ENCODE data around the gene CA6. TPM values are rescaled to one million over a fixed set of nuclear protein-coding genes. Genes with fewer than 3 reads are reported as not detected.

The CA6 gene
- total and polyA plus RNA-seq, 2 experiments from 2014 or later, result not detected

DNA sequence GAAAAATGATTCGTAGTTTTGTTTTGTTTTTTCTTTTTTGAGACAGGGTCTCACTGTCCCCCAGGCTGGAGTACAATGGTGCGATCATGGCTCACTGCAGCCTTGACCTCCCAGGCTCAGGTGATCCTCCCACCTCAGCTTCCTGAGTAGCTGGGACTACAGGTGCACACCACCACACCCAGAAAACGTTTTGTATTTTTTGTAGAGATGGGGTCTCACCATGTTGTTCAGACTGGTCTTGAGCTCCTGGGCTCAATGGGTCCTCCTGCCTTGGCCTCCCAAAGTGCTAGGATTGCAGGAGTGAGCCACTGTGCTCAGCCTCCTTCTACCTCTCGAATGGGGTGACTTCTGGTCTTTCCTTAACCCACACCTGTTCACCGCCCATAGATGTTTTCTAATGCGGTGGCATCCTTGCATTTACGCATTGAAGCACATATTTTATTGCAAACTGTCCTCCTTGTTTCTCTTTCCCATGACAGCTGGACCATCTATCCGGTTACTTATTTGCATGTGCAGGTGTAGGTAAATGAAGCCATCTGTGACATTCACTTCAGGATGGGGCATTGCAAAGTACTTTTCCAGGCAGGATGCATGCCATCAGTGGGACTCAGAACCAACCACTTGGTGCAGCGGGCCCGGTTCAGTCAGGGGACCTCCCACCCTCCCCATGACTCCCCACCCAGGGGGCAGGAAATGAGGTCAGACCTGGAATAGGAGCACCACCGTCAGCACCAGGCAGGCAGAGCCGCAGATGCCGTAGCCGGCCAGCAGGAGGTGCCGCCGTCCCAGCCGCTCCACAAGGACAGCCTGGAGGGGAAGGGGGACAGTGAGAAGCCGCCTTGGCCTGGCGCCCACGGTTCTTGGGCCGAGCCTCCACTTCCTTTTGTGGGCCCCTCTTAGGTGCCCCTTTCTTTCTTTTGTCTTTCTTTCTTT, 64.0 kb downstream of the CA6 start:
- no peaks in the 10 kb centered on the region for H3K36me3 ChIP-seq (replicated peaks; ENCODE audit: insufficient read depth, low read depth)
- H3K79me2 ChIP-seq, result no peaks in the 10 kb centered on the region
- H3K9me2 ChIP-seq (replicated peaks; ENCODE audit: insufficient read depth), result no peaks in the 10 kb centered on the region
- TF ChIP-seq EZH2phosphoT487 (IDR thresholded peaks at IDR 0.05; ENCODE audit: low read depth, severe bottlenecking, unreplicated experiment), result no peak
- TF ChIP-seq, protein P1, sequence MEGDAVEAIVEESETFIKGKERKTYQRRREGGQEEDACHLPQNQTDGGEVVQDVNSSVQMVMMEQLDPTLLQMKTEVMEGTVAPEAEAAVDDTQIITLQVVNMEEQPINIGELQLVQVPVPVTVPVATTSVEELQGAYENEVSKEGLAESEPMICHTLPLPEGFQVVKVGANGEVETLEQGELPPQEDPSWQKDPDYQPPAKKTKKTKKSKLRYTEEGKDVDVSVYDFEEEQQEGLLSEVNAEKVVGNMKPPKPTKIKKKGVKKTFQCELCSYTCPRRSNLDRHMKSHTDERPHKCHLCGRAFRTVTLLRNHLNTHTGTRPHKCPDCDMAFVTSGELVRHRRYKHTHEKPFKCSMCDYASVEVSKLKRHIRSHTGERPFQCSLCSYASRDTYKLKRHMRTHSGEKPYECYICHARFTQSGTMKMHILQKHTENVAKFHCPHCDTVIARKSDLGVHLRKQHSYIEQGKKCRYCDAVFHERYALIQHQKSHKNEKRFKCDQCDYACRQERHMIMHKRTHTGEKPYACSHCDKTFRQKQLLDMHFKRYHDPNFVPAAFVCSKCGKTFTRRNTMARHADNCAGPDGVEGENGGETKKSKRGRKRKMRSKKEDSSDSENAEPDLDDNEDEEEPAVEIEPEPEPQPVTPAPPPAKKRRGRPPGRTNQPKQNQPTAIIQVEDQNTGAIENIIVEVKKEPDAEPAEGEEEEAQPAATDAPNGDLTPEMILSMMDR (IDR thresholded peaks at IDR 0.05; ENCODE audit: poor library complexity), result peak; percentile 46
- no peak for TF ChIP-seq EZH2 (IDR thresholded peaks at IDR 0.05; ENCODE audit: borderline replicate concordance)
- no peaks in the 10 kb centered on the region for H3K4me1 ChIP-seq (ENCODE audit: insufficient read depth)
- H3K4me3 ChIP-seq, result no peak overlapping the region
- H3K27me3 ChIP-seq, result no peaks in the 10 kb centered on the region
- H2AFZ ChIP-seq, result no peak overlapping the region
- H4K20me1 ChIP-seq (ENCODE audit: insufficient read depth, poor library complexity, severe bottlenecking), result no peaks in the 10 kb centered on the region
- no peak overlapping the region for H3K27ac ChIP-seq
- DNase-seq (ENCODE audit: low spot score), result peak; percentile 40
- H3K4me2 ChIP-seq, result no peak overlapping the region
- WGBS (ENCODE audit: low lambda C conversion rate, missing lambda C conversion rate), result 67% methylated on average over 21 of the region's 21 CpGs
- no peaks in the 10 kb centered on the region for H3K9me3 ChIP-seq (ENCODE audit: low read depth)

DNA sequence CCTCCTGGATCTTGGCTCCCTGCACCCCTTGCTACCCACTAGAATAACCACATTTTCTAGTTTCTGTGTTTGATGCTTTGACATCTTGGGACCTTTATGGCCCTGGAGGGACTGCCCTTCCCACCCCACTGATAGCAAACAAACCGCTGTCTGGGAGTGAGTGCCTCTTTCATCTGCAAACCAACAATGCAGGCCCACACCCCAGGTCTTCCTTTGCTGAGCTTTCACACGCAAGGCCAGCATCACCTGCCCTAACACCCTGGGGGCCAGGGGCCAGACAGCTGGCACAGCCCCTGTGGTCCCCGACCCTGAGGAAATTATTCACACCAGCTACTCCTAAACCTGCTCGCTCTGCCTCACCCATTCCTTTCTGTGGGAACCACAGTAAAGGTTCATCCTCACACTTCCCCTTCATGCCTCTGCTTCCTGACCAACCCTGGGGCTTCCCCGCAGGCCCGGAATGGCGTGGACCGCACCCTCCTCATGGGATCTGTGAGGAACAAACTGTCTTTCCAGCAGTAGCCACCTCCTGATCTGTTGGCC, 65.2 kb downstream of the CA6 start:
- Histone ChIP-seq H4K20me1 (ENCODE audit: insufficient read depth, poor library complexity, severe bottlenecking) (no peaks in the 10 kb centered on the region), H3K27me3 (no peaks in the 10 kb centered on the region), H3K27ac (no peak overlapping the region), H3K9me3 (ENCODE audit: low read depth) (no peaks in the 10 kb centered on the region), H3K79me2 (no peaks in the 10 kb centered on the region), H3K9me2 (replicated peaks; ENCODE audit: insufficient read depth) (no peaks in the 10 kb centered on the region), H3K4me3 (no peak overlapping the region), H3K4me1 (ENCODE audit: insufficient read depth) (no peaks in the 10 kb centered on the region), H3K4me2 (no peak overlapping the region), H3K36me3 (replicated peaks; ENCODE audit: insufficient read depth, low read depth) (no peaks in the 10 kb centered on the region), H2AFZ (no peak overlapping the region)
- no peak for TF ChIP-seq EZH2 (IDR thresholded peaks at IDR 0.05; ENCODE audit: borderline replicate concordance)
- TF ChIP-seq, protein P1 (IDR thresholded peaks at IDR 0.05; ENCODE audit: poor library complexity), result no peak
- no peak for TF ChIP-seq EZH2phosphoT487 (IDR thresholded peaks at IDR 0.05; ENCODE audit: low read depth, severe bottlenecking, unreplicated experiment)
- no peak for DNase-seq (ENCODE audit: low spot score)
- WGBS (ENCODE audit: low lambda C conversion rate, missing lambda C conversion rate), result 75% methylated on average over 8 of the region's 8 CpGs

DNA sequence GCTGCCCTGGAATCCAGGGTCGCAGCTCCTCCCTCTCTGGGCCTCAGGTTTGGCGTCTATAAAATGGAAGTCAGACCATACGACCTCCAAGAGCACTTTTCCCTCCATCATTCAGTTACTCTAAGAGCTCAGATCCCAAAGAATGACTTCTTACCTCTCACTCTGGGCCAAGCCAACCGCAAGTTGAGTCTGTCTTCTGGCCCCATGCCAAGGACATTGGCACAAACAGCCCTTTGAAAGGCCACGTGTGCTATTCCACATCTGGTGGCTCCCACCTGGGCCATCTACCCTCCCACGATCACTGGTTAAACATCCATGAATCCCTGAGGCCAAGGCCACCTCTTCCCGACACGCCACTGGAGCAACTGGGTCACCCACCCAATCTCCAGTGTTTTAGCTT, 68.2 kb downstream of the CA6 start:
- Histone ChIP-seq H3K27ac (no peak overlapping the region), H3K9me3 (ENCODE audit: low read depth) (no peaks in the 10 kb centered on the region), H2AFZ (no peak overlapping the region), H3K9me2 (replicated peaks; ENCODE audit: insufficient read depth) (no peaks in the 10 kb centered on the region), H4K20me1 (ENCODE audit: insufficient read depth, poor library complexity, severe bottlenecking) (no peaks in the 10 kb centered on the region), H3K79me2 (no peaks in the 10 kb centered on the region), H3K4me3 (no peak overlapping the region), H3K36me3 (replicated peaks; ENCODE audit: insufficient read depth, low read depth) (no peaks in the 10 kb centered on the region), H3K27me3 (no peaks in the 10 kb centered on the region), H3K4me1 (ENCODE audit: insufficient read depth) (no peaks in the 10 kb centered on the region), H3K4me2 (no peak overlapping the region)
- no peak for DNase-seq (ENCODE audit: low spot score)
- 91% methylated on average over 8 of the region's 8 CpGs for WGBS (ENCODE audit: low lambda C conversion rate, missing lambda C conversion rate)
- TF ChIP-seq EZH2 (IDR thresholded peaks at IDR 0.05; ENCODE audit: borderline replicate concordance), result no peak
- TF ChIP-seq, protein P1 (IDR thresholded peaks at IDR 0.05; ENCODE audit: poor library complexity), result no peak
- TF ChIP-seq EZH2phosphoT487 (IDR thresholded peaks at IDR 0.05; ENCODE audit: low read depth, severe bottlenecking, unreplicated experiment), result no peak
